K562 (cell line): ENCODE measurements around the gene UVRAG. TPM values are rescaled to one million over a fixed set of nuclear protein-coding genes. Genes with fewer than 3 reads are reported as not detected.
"Not testable (repeated sequence)": the region's sequence is repeated elsewhere in the genome, so short reads cannot be mapped to it uniquely, and the experiment has no call there.

Experiments used
- ATAC-seq: fragments of 200-7000 bp; cut with Tn5 transposase; 3 replicates; pipeline ENCODE4 v1.9.1; 2020; ENCODE audit warnings: moderate library complexity
- BruUV-seq: library from RNA; stranded (reverse); fragments of 400-500 nt; replicated peaks from 2 replicates; lab custom pipeline; 2021; lab: Mats Ljungman, UMichigan
- CTCF ChIA-PET: fragments of 300-600 bp; formaldehyde crosslinking; extraction: SDS; loops from one replicate; lab custom pipeline; 2021; ENCODE audit warnings: low intra/inter-chr PET ratio; lab: Yijun Ruan, JAX
- POLR2A ChIA-PET: fragments of 300-600, 350-650 bp; sonication (Branson Sonifier 250); formaldehyde crosslinking; extraction: SDS; loops from one replicate; lab custom pipeline; 2021; ENCODE audit warnings: antibody characterized with exemption, inconsistent platforms; lab: Yijun Ruan, JAX
- DNase-seq, 4 experiments: peaks; one replicate each; pipeline versions ENCODE4 v3.0.0 to v3.0.0-alpha.2; 2011 to 2018; ENCODE audit warnings: low spot score in 3 of 4, mixed read lengths in 3 of 4; ENCODE audit errors: extremely low read depth in 1 of 4
- FAIRE-seq: peaks from 2 replicates; lab custom pipeline; 2011; peaks lifted over from hg19 to GRCh38; lab: Jason Lieb, UNC
- H2AFZ ChIP-seq: 2 replicates; pipeline ENCODE4 v1.6.0; 2011; ENCODE audit warnings: low read depth, low read length, control low read depth, inconsistent platforms
- H3K27ac ChIP-seq: fragments of 200-600 bp; 3 replicates; pipeline ENCODE4 v1.8.0; 2011; ENCODE audit warnings: low read depth, mild to moderate bottlenecking, control low read depth, inconsistent platforms, low read length, moderate library complexity, mixed read lengths; ENCODE audit errors: extremely low read depth
- H3K27me3 ChIP-seq, 2 experiments: fragments of 300-600 bp in 1 of 2; 2 replicates in 1 of 2; 3 replicates in 1 of 2; pipeline versions ENCODE4 v1.6.0 to v1.8.0; 2011; ENCODE audit warnings: inconsistent platforms in 2 of 2, low read length in 2 of 2, mild to moderate bottlenecking in 1 of 2, mixed read lengths in 1 of 2, moderate library complexity in 1 of 2; ENCODE audit not compliant: control insufficient read depth in 2 of 2, insufficient read depth in 2 of 2
- H3K36me3 ChIP-seq: fragments of 300-600 bp; 3 replicates; pipeline ENCODE4 v1.8.0; 2011; ENCODE audit warnings: mild to moderate bottlenecking, low read length, inconsistent platforms; ENCODE audit not compliant: control insufficient read depth, insufficient read depth
- H3K4me1 ChIP-seq, 2 experiments: fragments of 200-600 bp in 1 of 2; replicated peaks in 1 of 2; 2 replicates in 1 of 2; 3 replicates in 1 of 2; pipeline versions ENCODE4 v1.5.1 to v1.8.0; 2011; ENCODE audit warnings: inconsistent platforms in 2 of 2, low read length in 2 of 2, mild to moderate bottlenecking in 1 of 2, mixed read lengths in 1 of 2, moderate library complexity in 1 of 2; ENCODE audit not compliant: control insufficient read depth in 2 of 2, insufficient read depth in 2 of 2
- H3K4me2 ChIP-seq: 2 replicates; pipeline ENCODE4 v1.6.1; 2011; ENCODE audit warnings: low read length, control low read depth, inconsistent platforms, mixed read lengths; ENCODE audit not compliant: insufficient read depth
- H3K4me3 ChIP-seq: fragments of 200-600 bp; sonication (generic), shearing (Covaris generic); 2 replicates; pipeline ENCODE4 v1.5.1; 2016; ENCODE audit warnings: control low read depth, inconsistent platforms
- H3K79me2 ChIP-seq: fragments of 200-600 bp; 3 replicates; pipeline ENCODE4 v1.8.0; 2011; ENCODE audit warnings: low read length, inconsistent platforms; ENCODE audit not compliant: control insufficient read depth, insufficient read depth
- H3K9ac ChIP-seq, 2 experiments: 2 replicates each; pipeline versions ENCODE4 v1.6.0 to v1.6.1; 2011; ENCODE audit warnings: low read depth in 2 of 2, low read length in 2 of 2, control low read depth in 1 of 2, inconsistent platforms in 1 of 2, mild to moderate bottlenecking in 1 of 2, mixed read lengths in 1 of 2; ENCODE audit not compliant: insufficient read depth in 1 of 2
- H3K9me1 ChIP-seq: one replicate; pipeline ENCODE4 v1.6.0; 2011; ENCODE audit warnings: inconsistent platforms, mild to moderate bottlenecking, low read length, moderate library complexity; ENCODE audit not compliant: control insufficient read depth, insufficient read depth
- H3K9me3 ChIP-seq: replicated peaks from 2 replicates; pipeline ENCODE4 v1.5.1; 2011; ENCODE audit warnings: low read depth, low read length, inconsistent platforms; ENCODE audit not compliant: control insufficient read depth, insufficient read depth
- H4K20me1 ChIP-seq: replicated peaks from 2 replicates; pipeline ENCODE4 v1.6.1; 2011; ENCODE audit warnings: low read length, inconsistent platforms, mixed read lengths; ENCODE audit not compliant: control insufficient read depth, insufficient read depth
- ATF3 ChIP-seq, 2 experiments: fragments of 450-650 bp in 1 of 2; sonication (generic) in 1 of 2; formaldehyde crosslinking in 1 of 2; IDR thresholded peaks in 1 of 2; conservative IDR thresholded peaks in 1 of 2; 2 replicates each; pipeline versions ENCODE4 v1.6.1 to v1.8.1; 2016 to 2023; ENCODE audit warnings: mild to moderate bottlenecking in 2 of 2, moderate library complexity in 2 of 2, inconsistent platforms in 1 of 2, missing genetic modification reagents in 1 of 2
- CHAMP1 ChIP-seq: fragments of 450-650 bp; IDR thresholded peaks from 2 replicates; pipeline ENCODE4 v1.6.1; 2016; ENCODE audit warnings: mild to moderate bottlenecking
- HMGN3 ChIP-seq: IDR thresholded peaks from 2 replicates; pipeline ENCODE4 v1.6.1; 2011; ENCODE audit warnings: borderline replicate concordance, low read depth, mild to moderate bottlenecking, mixed read lengths, low read length; ENCODE audit not compliant: insufficient read length; ENCODE audit errors: extremely low read depth
- SMAD3 ChIP-seq: fragments of 450-650 bp; formaldehyde crosslinking; conservative IDR thresholded peaks from 2 replicates; pipeline ENCODE4 v1.4.0; 2020; ENCODE audit warnings: mild to moderate bottlenecking
- ZBTB33 ChIP-seq: sonication (generic); formaldehyde crosslinking; IDR thresholded peaks from 2 replicates; pipeline ENCODE4 v1.8.1; 2023; ENCODE audit warnings: mild to moderate bottlenecking, missing genetic modification reagents
- WGBS: fragments of 100-300 bp; shearing (Covaris generic); methylation state at CpG from one replicate; pipeline ENCODE4 v1.1.6; 2016; ENCODE audit warnings: low coverage, mixed read lengths; ENCODE audit not compliant: insufficient coverage; ENCODE audit errors: missing lambda C conversion rate; 5-methylcytosine and 5-hydroxymethylcytosine counted together
- in situ Hi-C: fragments of 300-500 bp; cut with MboI; formaldehyde crosslinking; loops from 4 replicates; pipeline ENCODE4 v1.15.0; 2018; ENCODE audit warnings: inconsistent platforms, mixed read lengths
- intact Hi-C: fragments of 100-400 bp; cut with micrococcal nuclease; formaldehyde crosslinking; loops from 2 replicates; pipeline ENCODE4 v1.14.2; 2022
- polyA plus RNA-seq, 8 experiments: library from polyadenylated mRNA; depleted of rRNA in 4 of 8; stranded (reverse) in 5 of 8; unstranded in 3 of 8; fragments of >200 nt; fragmentation: Nextera tagmentation in 2 of 8; fragmentation: Illumina TruSeq in 1 of 8; extraction: Ambion mirVana in 2 of 8; extraction: Trizol in 1 of 8; gene quantifications; 2 replicates each; pipeline versions ENCODE4 v1.2.1 to v1.2.3, GENCODE V29; 2011 to 2014; ENCODE audit warnings: inconsistent platforms in 1 of 8, missing spikeins in 1 of 8
- total RNA-seq, 7 experiments: library from RNA; depleted of rRNA in 6 of 7; stranded (reverse); fragments of >200 nt in 6 of 7; fragmentation: Illumina TruSeq in 2 of 7; extraction: Trizol in 2 of 7; gene quantifications; 2 replicates each; pipeline versions ENCODE4 v1.2.1 to v1.2.3, GENCODE V29; 2011 to 2021; ENCODE audit warnings: low replicate concordance in 1 of 7

The UVRAG gene
- total and polyA plus RNA-seq, 9 of the 15 experiments (the other 6 are each of a cell fraction or from before 2014, with no cell fraction given): 3.1 to 17.8 (median 12.4) TPM

- WGBS: 97% methylated on average over 2 of the region's 2 CpGs
These were observed 260.7 kb downstream of the UVRAG start for GRCh38 chr11:76075716-76076115.

GRCh38 chr11:76076253-76076652 is 261.2 kb downstream of the UVRAG start:
- H3K4me3 ChIP-seq, H3K27ac ChIP-seq, H3K9me1 ChIP-seq, H4K20me1 ChIP-seq, H3K4me2 ChIP-seq, in situ Hi-C loops, POLR2A ChIA-PET, CTCF ChIA-PET, H2AFZ ChIP-seq, intact Hi-C loops, DNase-seq, H3K4me1 ChIP-seq, H3K27me3 ChIP-seq, H3K9me3 ChIP-seq, BruUV-seq, ATAC-seq, H3K79me2 ChIP-seq, H3K9ac ChIP-seq, FAIRE-seq, H3K36me3 ChIP-seq: not testable (repeated sequence)
- 88% methylated on average over 4 of the region's 4 CpGs for WGBS
- TF ChIP-seq CHAMP1 (peak; percentile 57; the same call in 1 of the 2 replicates), ZBTB33 (CRISPR knock-in tag) (peak; percentile 42; the same call in 1 of the 2 replicates)

More at GRCh38 chr11:76075716-76076115, 260.7 kb downstream of the UVRAG start:
- intact Hi-C loops (no loop called here), in situ Hi-C loops (no loop called here)
- ATAC-seq (no peak), FAIRE-seq (no peak), DNase-seq (no peak)
- no peak overlapping the region for H3K4me3 ChIP-seq
- no peaks in the 10 kb centered on the region for H3K79me2 ChIP-seq
- BruUV-seq: no TSS peak
- H3K36me3 ChIP-seq: peaks cover 6% of the 10 kb centered on the region
- TF ChIP-seq HMGN3: no peak
- TF ChIP-seq SMAD3: no peak
- peak; percentile 29; the same call in 1 of the 2 replicates for TF ChIP-seq ATF3 (IDR thresholded peaks at IDR 0.05)
- no peak for TF ChIP-seq ATF3 (CRISPR knock-in tag; conservative IDR thresholded peaks at IDR 0.05)
- H3K9ac ChIP-seq: no peak overlapping the region
- H3K9me3 ChIP-seq: peaks cover 6% of the 10 kb centered on the region
- no peaks in the 10 kb centered on the region for H3K27me3 ChIP-seq
- H3K27ac ChIP-seq: no peak overlapping the region
- H3K9me1 ChIP-seq: no peaks in the 10 kb centered on the region
- H3K4me2 ChIP-seq: no peak overlapping the region
- H3K4me1 ChIP-seq: peaks cover 5 to 10% of the 10 kb centered on the region in 2 experiments; a peak in 2 of 5 replicates
- H4K20me1 ChIP-seq: no peaks in the 10 kb centered on the region
- CTCF ChIA-PET: interaction anchor here (0.6 kb wide), 1 partner anchor 15 kb away, joined by 3 read pairs; no protein-coding TSS in a partner anchor
- POLR2A ChIA-PET: no interaction called here
- no peak overlapping the region for H2AFZ ChIP-seq
